ENCODE measurements around the gene BRAT1.

BRAT1 gene

DNA sequence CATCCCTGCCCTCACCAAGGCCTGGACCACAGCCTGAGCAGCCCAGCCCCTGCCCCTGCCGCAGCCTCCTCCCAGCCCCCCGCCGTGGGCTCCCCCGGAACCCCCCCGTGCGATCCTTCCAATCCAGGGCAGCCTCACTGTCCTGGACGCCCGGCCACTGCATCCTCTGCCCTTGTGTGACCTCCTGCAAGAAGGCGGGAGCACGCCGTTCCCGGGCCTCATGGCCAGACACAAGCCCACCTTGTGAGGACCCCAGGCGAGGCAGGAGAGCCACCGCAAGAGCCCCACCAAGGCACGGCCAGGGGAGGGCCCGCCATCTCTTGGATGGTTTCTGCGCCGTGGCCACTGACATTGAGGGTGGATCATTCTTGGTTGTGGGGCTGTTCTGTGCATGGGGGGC lies 43.6 kb downstream of the BRAT1 start:
- Histone ChIP-seq H3K27me3 (ENCODE audit: insufficient read depth, low read length) (no peaks in the 10 kb centered on the region), H3K4me3 (ENCODE audit: low read length) (no peak overlapping the region), H3K9ac (ENCODE audit: low read depth, low read length) (no peak overlapping the region), H3K27ac (ENCODE audit: low read depth, low read length) (no peak overlapping the region), H3K9me3 (ENCODE audit: insufficient read depth, low read depth, low read length) (no peaks in the 10 kb centered on the region), H3K4me1 (ENCODE audit: insufficient read depth, low read length) (peaks cover 6% of the 10 kb centered on the region), H3K36me3 (ENCODE audit: insufficient read depth, low read length) (no peaks in the 10 kb centered on the region)
- WGBS = 76% methylated on average over 18 of the region's 18 CpGs

DNA sequence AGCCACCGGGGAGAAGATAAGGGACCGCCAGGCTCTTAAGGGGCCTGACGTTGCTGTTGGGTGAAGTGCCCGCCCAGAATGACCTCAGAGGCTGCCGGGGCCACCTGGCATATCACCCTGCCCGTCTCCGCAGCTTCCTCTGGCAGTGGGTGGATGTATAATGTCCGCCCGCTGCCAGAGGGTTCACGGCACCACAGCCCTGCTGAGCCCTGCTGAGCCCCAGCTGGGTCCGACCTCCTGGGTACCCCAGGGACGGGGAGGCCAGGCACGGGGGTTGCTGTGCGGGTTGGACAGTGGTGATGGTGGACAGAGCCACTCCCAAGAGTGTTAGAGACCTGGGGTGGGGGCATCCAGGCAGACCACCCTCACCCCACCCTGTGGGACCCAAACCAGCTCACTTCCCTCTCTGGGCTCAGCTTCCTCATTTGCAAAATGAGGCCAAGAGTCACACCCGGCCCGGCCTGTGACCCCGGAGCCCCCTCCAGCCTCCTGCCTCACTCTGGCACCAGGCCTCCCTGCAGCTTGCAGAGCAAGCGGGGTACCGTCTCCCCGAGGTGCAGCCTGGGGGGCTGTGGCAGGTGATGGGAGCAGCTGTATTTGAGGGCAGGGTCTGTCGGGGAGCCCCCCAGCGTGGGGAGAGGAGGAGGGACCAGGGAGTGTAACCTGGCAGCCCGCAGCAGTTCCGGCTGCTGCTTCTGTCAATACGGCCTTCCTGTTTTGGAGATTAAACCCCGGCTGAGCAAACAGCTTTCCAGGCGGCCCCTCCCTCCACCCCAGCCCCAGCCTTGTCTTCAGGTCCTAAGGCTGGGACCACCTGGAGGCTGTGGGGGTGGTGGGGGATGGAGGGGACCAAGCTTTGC lies 44.2 kb downstream of the BRAT1 start:
- Histone ChIP-seq H3K4me3 (ENCODE audit: low read length) (no peak overlapping the region), H3K9ac (ENCODE audit: low read depth, low read length) (no peak overlapping the region), H3K36me3 (ENCODE audit: insufficient read depth, low read length) (no peaks in the 10 kb centered on the region), H3K4me1 (ENCODE audit: insufficient read depth, low read length) (no peaks in the 10 kb centered on the region), H3K9me3 (ENCODE audit: insufficient read depth, low read depth, low read length) (no peaks in the 10 kb centered on the region), H3K27me3 (ENCODE audit: insufficient read depth, low read length) (no peaks in the 10 kb centered on the region), H3K27ac (ENCODE audit: low read depth, low read length) (no peak overlapping the region)
- 72% methylated on average over 27 of the region's 27 CpGs for WGBS

DNA sequence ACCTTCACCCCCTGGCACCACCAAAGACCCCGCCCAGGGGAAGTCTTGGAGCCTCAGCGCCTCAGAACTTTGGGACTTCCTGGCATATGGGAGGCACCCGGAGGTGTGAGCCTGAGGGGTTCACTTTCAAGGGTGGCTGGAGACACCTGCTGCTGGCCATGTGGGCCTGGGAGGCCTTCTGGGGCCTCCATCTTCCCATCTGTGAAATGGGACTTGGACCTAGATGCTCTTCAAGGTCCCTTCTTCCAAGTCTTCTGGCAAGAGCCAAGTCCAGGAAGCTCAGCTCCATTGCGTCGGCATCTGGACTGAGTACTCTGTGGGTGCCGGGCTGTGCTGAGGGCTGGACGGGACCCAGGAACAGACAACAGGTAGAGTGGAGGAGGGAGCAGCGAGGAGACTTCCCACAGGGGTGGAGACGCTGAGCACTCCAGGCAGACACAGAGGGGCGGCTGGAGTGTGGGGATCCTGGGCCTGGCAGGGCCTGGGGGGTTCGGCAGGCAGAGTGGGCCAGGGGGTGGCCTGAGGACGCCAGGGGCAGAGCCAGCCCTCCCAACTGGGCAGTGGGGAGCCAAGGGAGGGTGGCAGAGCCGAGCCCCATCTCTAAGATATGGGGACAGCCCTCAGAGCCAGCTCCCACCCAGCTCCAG lies 45.1 kb downstream of the BRAT1 start:
- H3K4me1 ChIP-seq (ENCODE audit: insufficient read depth, low read length) = no peaks in the 10 kb centered on the region
- WGBS = 92% methylated on average over 13 of the region's 13 CpGs
- H3K27me3 ChIP-seq (ENCODE audit: insufficient read depth, low read length) = no peaks in the 10 kb centered on the region
- no peaks in the 10 kb centered on the region for H3K9me3 ChIP-seq (ENCODE audit: insufficient read depth, low read depth, low read length)
- no peaks in the 10 kb centered on the region for H3K36me3 ChIP-seq (ENCODE audit: insufficient read depth, low read length)
- no peak overlapping the region for H3K4me3 ChIP-seq (ENCODE audit: low read length)
- no peak overlapping the region for H3K27ac ChIP-seq (ENCODE audit: low read depth, low read length)
- H3K9ac ChIP-seq (ENCODE audit: low read depth, low read length) = no peak overlapping the region

DNA sequence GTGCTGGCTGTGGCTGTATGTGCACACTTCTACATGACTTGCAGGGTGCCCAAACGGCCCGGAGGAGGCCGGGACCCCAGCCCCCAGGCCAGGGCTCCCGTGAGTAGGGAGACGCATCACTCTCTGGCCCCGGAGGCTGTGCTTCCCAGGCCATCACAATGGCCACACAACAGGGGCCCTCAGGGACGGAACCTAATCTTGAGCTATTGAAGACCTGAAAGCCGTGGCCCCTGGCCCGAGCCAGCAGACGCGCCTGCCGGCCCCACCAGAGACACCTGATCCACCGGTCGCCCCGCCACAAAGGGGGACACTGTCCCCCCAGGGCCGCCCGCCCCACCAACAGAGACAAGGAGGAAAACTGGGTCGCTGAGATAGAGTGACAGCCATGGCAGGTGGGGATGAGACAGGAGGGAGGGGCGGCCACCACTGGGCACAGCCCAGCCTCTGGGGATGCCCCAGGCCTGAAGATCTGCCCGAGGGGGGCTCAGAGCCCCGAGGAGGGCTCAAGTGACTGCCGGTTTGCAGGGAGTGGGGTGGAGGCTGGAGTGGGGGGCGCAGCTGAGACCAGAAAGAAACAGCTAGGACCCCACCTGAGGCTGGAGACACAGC lies 45.9 kb downstream of the BRAT1 start:
- Histone ChIP-seq H3K4me1 (ENCODE audit: insufficient read depth, low read length) (no peaks in the 10 kb centered on the region), H3K27ac (ENCODE audit: low read depth, low read length) (no peak overlapping the region), H3K27me3 (ENCODE audit: insufficient read depth, low read length) (no peaks in the 10 kb centered on the region), H3K9ac (ENCODE audit: low read depth, low read length) (no peak overlapping the region), H3K4me3 (ENCODE audit: low read length) (no peak overlapping the region), H3K36me3 (ENCODE audit: insufficient read depth, low read length) (no peaks in the 10 kb centered on the region), H3K9me3 (ENCODE audit: insufficient read depth, low read depth, low read length) (no peaks in the 10 kb centered on the region)
- 84% methylated on average over 23 of the region's 23 CpGs for WGBS

DNA sequence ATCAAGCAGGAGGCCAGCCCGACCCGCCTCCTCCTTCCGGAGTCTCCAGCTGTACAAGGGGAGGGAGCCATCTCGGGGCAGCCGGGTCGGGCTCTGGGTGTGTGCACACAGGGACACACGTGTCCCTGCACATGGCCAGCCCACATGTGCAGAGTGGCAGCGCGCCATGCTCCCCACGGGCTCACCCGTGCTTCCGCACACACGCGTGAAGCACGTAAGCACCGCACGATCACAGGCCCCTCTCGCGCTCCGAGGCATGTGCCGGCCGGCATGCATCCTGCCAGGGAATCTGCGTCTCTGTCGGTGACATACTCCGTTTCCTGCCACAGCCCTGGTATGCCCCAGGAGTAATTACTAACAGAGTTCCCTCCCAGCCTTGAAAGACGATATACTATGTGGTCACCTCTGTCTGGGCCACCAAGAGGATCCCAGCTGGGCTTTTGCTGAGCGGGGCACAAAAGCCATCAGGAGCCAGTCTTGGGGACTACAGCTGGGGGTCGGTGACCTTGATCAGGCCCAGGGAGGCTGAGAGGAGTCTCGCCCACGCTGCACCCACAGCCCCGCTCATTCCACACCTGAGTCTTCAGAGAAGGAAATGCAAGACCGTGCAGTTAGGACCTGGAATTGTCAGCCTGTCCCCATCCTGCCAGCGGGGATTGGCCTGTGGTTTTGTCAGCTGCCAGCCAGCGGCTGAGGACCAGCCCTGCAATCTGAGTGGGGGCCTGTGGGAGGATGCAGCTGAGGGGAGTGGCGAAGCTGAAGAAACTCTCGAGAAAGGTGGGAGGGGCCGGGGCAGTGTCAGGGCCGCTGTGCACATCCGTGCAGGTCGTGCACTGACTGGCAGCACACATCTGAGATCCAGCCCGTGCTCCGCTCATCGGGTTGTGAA lies 46.8 kb downstream of the BRAT1 start:
- 84% methylated on average over 43 of the region's 43 CpGs for WGBS
- Histone ChIP-seq H3K4me1 (ENCODE audit: insufficient read depth, low read length) (no peaks in the 10 kb centered on the region), H3K4me3 (ENCODE audit: low read length) (no peak overlapping the region), H3K27me3 (ENCODE audit: insufficient read depth, low read length) (no peaks in the 10 kb centered on the region), H3K36me3 (ENCODE audit: insufficient read depth, low read length) (no peaks in the 10 kb centered on the region), H3K9ac (ENCODE audit: low read depth, low read length) (no peak overlapping the region), H3K27ac (ENCODE audit: low read depth, low read length) (no peak overlapping the region), H3K9me3 (ENCODE audit: insufficient read depth, low read depth, low read length) (no peaks in the 10 kb centered on the region)

DNA sequence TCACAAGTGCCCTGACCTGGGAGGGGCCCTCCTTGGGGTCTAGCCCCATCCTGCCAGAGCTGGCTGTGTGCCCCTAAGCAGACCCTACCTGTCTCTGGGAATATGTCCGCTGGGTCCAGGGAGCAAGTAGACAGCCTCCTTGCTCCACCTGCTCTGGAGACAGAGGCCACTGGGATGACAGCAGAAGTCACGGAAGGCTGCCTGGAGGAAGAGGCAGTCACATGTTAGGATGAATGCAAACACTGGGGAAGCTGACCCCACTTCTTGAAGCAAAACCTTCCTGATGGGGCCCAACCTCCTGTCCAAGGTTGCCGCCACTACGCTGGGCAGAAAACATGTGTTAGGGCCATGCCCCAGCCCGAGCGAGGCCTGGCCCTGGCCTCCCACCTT lies 47.4 kb downstream of the BRAT1 start:
- Histone ChIP-seq H3K4me1 (ENCODE audit: insufficient read depth, low read length) (no peaks in the 10 kb centered on the region), H3K36me3 (ENCODE audit: insufficient read depth, low read length) (no peaks in the 10 kb centered on the region), H3K4me3 (ENCODE audit: low read length) (no peak overlapping the region), H3K9ac (ENCODE audit: low read depth, low read length) (no peak overlapping the region), H3K27ac (ENCODE audit: low read depth, low read length) (no peak overlapping the region), H3K9me3 (ENCODE audit: insufficient read depth, low read depth, low read length) (no peaks in the 10 kb centered on the region), H3K27me3 (ENCODE audit: insufficient read depth, low read length) (no peaks in the 10 kb centered on the region)
- 94% methylated on average over 6 of the region's 6 CpGs for WGBS

DNA sequence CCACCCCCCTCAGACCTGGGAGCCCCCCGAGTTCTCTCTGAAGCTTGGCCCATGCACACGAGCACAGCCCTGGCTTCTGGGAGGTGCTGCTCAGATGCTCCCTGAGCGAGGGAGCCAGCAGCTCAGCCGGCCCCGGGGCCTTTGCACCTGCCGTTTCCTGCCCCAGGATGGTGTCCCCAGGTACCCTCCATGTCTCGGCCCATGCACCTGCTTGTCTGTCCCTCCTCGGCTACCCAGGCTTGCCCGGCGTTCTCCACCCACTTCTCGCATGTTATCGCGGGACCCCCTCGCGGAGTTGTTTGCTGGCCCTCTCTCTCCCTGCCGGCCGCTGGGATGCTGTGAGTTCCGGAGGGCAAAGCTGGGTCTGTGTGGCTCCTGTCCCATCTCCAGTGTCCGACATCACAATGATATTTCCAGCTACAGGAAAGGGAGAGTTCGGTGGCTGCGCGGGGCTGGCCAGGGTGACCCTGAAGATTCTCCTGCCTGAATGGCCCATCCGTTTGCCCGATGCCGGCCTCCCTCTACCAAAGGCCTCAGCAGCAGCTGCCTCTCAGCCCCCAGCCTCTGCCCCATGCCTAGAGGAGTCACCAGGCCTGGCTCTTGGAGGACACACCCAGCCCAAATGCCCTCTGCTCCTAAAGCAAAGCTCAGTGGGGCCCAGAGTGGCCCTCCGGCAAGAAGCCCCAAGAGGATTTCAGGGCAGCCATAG lies 48.0 kb downstream of the BRAT1 start:
- 84% methylated on average over 26 of the region's 26 CpGs for WGBS
- H3K27ac ChIP-seq (ENCODE audit: low read depth, low read length) = no peak overlapping the region
- H3K9ac ChIP-seq (ENCODE audit: low read depth, low read length) = no peak overlapping the region

DNA sequence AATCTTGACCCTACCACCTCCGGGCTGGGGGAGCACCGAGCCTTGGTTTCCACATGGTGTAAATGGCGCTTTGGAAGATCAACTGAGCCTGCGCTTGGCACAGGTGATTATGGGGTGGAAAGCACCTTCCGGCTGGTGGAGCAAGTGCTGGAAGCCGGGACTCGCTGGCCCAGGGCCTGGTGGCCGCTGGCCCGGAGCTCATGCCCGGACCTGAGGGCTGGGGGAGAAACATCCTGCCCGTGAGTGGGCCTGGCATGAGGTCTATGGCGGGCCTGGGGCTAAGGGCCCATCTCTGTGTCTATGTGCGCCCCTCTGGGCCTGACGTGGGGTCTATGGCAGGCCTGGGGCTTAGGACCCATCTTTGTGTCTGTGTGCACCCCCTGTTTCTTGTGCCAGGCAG lies 49.9 kb downstream of the BRAT1 start:
- Histone ChIP-seq H3K27me3 (ENCODE audit: insufficient read depth, low read length) (no peaks in the 10 kb centered on the region), H3K27ac (ENCODE audit: low read depth, low read length) (no peak overlapping the region), H3K9me3 (ENCODE audit: insufficient read depth, low read depth, low read length) (no peaks in the 10 kb centered on the region), H3K36me3 (ENCODE audit: insufficient read depth, low read length) (no peaks in the 10 kb centered on the region), H3K4me1 (ENCODE audit: insufficient read depth, low read length) (peaks cover 3% of the 10 kb centered on the region; the same call in 1 of the 2 replicates), H3K4me3 (ENCODE audit: low read length) (no peak overlapping the region), H3K9ac (ENCODE audit: low read depth, low read length) (no peak overlapping the region)
- WGBS = 96% methylated on average over 14 of the region's 14 CpGs

More for the DNA sequence above, 48.0 kb downstream of the BRAT1 start:
- H3K9me3 ChIP-seq (ENCODE audit: insufficient read depth, low read depth, low read length) = no peaks in the 10 kb centered on the region
- no peaks in the 10 kb centered on the region for H3K36me3 ChIP-seq (ENCODE audit: insufficient read depth, low read length)
- H3K4me1 ChIP-seq (ENCODE audit: insufficient read depth, low read length) = no peaks in the 10 kb centered on the region
- no peaks in the 10 kb centered on the region for H3K27me3 ChIP-seq (ENCODE audit: insufficient read depth, low read length)
- H3K4me3 ChIP-seq (ENCODE audit: low read length) = no peak overlapping the region

DNA sequence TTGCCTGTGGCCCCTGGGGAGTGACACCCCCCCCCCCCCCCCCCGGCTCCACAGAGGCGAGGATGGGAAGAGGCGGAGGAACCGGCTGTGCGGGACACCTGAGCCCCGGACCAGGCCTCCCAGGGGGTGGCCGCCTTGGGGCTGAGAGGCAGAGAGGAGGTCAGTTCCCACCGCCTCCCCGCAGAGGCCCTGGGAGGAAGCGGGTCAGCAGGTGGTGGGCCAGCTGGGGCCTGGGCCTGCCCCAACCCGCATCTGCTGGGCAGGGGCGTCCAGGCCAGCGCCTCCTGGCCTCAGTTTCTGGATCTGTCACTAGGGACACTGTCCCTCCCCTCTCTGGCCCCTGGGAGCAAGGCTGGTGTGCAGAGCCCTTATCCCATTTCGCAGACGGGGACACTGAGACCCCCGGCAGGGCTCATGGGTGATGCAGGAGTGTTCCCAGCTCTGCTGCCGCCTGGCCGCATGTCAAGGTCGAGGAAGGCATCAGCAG lies 50.4 kb downstream of the BRAT1 start:
- no peak overlapping the region for H3K27ac ChIP-seq (ENCODE audit: low read depth, low read length)
- H3K4me3 ChIP-seq (ENCODE audit: low read length) = no peak overlapping the region
- peaks cover 7% of the 10 kb centered on the region; the same call in 1 of the 2 replicates for H3K4me1 ChIP-seq (ENCODE audit: insufficient read depth, low read length)
- WGBS = 79% methylated on average over 18 of the region's 19 CpGs
- H3K9ac ChIP-seq (ENCODE audit: low read depth, low read length) = no peak overlapping the region
- H3K36me3 ChIP-seq (ENCODE audit: insufficient read depth, low read length) = no peaks in the 10 kb centered on the region
- no peaks in the 10 kb centered on the region for H3K27me3 ChIP-seq (ENCODE audit: insufficient read depth, low read length)
- H3K9me3 ChIP-seq (ENCODE audit: insufficient read depth, low read depth, low read length) = no peaks in the 10 kb centered on the region

DNA sequence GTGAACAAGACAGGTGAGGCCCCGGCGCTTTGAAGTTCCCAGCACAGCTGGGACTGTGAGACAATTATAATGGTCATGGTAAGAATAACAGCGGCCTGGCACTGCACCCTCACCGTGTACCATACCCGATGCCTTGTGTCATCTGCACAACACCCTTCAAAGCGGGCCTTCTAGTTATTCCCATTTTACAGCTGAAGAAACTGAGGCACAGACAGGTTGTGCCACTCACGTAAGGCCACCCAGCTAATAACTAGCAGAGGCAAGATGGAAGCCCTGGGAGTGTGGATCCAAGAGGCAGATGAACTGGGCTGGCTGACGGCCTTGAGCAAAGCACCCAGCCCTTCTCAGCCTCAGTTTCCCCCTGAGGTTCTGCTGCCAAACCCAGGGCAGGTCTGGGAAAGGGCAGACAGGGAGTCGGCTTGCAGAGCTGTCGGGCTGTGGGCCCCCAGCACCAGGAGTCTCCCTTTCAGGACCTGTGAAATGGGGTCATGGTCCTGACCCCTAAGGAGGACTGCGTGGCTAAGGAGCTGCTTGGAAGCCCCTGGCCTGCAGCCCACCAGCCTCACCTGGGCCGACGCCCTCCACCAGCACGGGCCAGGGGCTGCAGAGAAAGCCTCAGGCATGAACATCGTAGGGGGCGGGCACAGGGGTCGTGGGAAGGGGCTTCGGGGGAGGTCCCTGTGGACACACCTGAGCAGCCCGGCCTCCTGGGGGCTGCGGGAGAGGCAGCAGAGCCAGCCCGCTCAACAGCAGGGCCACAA lies 51.0 kb downstream of the BRAT1 start:
- Histone ChIP-seq H3K27me3 (ENCODE audit: insufficient read depth, low read length) (no peaks in the 10 kb centered on the region), H3K9me3 (ENCODE audit: insufficient read depth, low read depth, low read length) (no peaks in the 10 kb centered on the region), H3K27ac (ENCODE audit: low read depth, low read length) (no peak overlapping the region), H3K4me3 (ENCODE audit: low read length) (no peak overlapping the region), H3K9ac (ENCODE audit: low read depth, low read length) (no peak overlapping the region), H3K4me1 (ENCODE audit: insufficient read depth, low read length) (peaks cover 13% of the 10 kb centered on the region), H3K36me3 (ENCODE audit: insufficient read depth, low read length) (no peaks in the 10 kb centered on the region)
- WGBS = 83% methylated on average over 21 of the region's 21 CpGs
